Measurements from ENCODE around the gene TMED10. TPM values are rescaled to one million over a fixed set of nuclear protein-coding genes. Genes with fewer than 3 reads are reported as not detected.

TMED10 gene
- total and polyA plus RNA-seq, 2 of the 13 experiments (the other 11 are each of a cell fraction or from before 2014, with no cell fraction given), result 311 to 377 TPM

GRCh38 chr14:75156901-75157300, 19.5 kb downstream of the TMED10 start:
- H3K4me3 ChIP-seq (replicated peaks in 1 of 3; ENCODE audit: insufficient read depth in 1 of 3, low read depth in 2 of 3, low read length in 3 of 3), result no peak overlapping the region
- no peaks in the 10 kb centered on the region for H3K27me3 ChIP-seq (ENCODE audit: control insufficient read depth in 1 of 2, insufficient read depth in 2 of 2, low read length in 2 of 2)
- DNase-seq (ENCODE audit: low spot score), result no peak
- no peak overlapping the region for H2AFZ ChIP-seq (ENCODE audit: low read length)
- H3K27ac ChIP-seq (ENCODE audit: extremely low read length, insufficient read depth, low read length), result no peak overlapping the region
- peaks cover 27% of the 10 kb centered on the region for H3K4me1 ChIP-seq (ENCODE audit: insufficient read depth, low read length)
- no TSS peak for BruUV-seq (replicated peaks)
- intact Hi-C loops (cut with micrococcal nuclease; ENCODE audit: unreplicated experiment), result no loop called here
- WGBS (ENCODE audit: low lambda C conversion rate), result 89% methylated on average over 3 of the region's 3 CpGs
- no peaks in the 10 kb centered on the region for H3K9me3 ChIP-seq (ENCODE audit: low read length)
- no peak overlapping the region for H3K4me2 ChIP-seq (ENCODE audit: low read depth, low read length)
- H3K79me2 ChIP-seq (ENCODE audit: insufficient read depth, low read length), result peaks cover 68% of the 10 kb centered on the region
- TF ChIP-seq ZFP90 (CRISPR knock-in tag; IDR thresholded peaks at IDR 0.05; ENCODE audit: borderline replicate concordance) (no peak), CENPBD1 (CRISPR knock-in tag; IDR thresholded peaks at IDR 0.05; ENCODE audit: borderline replicate concordance, low read depth) (no peak), CHD4 (IDR thresholded peaks at IDR 0.05; ENCODE audit: borderline replicate concordance, low read length) (no peak), ZKSCAN8 (CRISPR knock-in tag; IDR thresholded peaks at IDR 0.05; ENCODE audit: borderline replicate concordance) (no peak), HOXA9 (CRISPR knock-in tag; IDR thresholded peaks at IDR 0.05; ENCODE audit: borderline replicate concordance) (no peak), ZNF704 (CRISPR knock-in tag; IDR thresholded peaks at IDR 0.05; ENCODE audit: borderline replicate concordance) (no peak), ZSCAN12 (CRISPR knock-in tag; IDR thresholded peaks at IDR 0.05) (no peak), ZNF724P (CRISPR knock-in tag; IDR thresholded peaks at IDR 0.05; ENCODE audit: borderline replicate concordance) (no peak)
- in situ Hi-C loops (cut with HindIII; ENCODE audit: extremely low pct_ligation_motif_present, low pct_unique_long_range_greater_than_20kb), result no loop called here
- no peak for FAIRE-seq
- H4K20me1 ChIP-seq (ENCODE audit: insufficient read depth, low read length), result peaks cover 4% of the 10 kb centered on the region; the same call in 1 of the 2 replicates
- no peak overlapping the region for H3K9ac ChIP-seq (ENCODE audit: insufficient read depth, low read depth, low read length)
- H3K36me3 ChIP-seq (replicated peaks in 1 of 2; ENCODE audit: control insufficient read depth in 1 of 2, insufficient read depth in 2 of 2, low read length in 2 of 2), result peaks cover 0 to 3% of the 10 kb centered on the region in 2 experiments; a peak in 2 of 5 replicates
- ChIA-PET CTCF (ENCODE audit: low intra/inter-chr PET ratio, low total read pairs) (no interaction called here), POLR2A (no interaction called here)
- no peak for ATAC-seq
